ENCODE data around the gene IGSF21.

DNA sequence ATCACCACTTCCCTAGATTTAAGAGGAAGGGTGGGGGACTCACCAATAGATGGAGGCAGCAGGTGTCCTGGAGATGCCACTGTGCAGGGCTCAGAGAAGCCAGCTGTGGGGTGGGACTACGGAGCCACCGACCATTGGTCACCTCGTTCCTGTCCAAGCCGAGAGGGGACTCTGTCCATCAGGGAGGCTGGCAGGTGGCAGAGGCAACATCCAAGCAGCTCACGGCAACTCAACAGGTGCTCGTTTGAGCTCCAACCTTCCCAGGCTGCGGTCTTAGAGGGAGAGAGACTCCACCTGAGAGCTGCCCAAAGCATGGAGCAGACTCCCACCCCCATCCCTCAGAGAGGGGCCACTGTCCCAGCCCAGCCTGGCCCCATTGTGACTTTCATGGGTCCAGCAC lies 71.4 kb downstream of the IGSF21 start:
- no peak for TF ChIP-seq EZH2phosphoT487 (IDR thresholded peaks at IDR 0.05; ENCODE audit: borderline replicate concordance, low read length)
- TF ChIP-seq, protein P1, sequence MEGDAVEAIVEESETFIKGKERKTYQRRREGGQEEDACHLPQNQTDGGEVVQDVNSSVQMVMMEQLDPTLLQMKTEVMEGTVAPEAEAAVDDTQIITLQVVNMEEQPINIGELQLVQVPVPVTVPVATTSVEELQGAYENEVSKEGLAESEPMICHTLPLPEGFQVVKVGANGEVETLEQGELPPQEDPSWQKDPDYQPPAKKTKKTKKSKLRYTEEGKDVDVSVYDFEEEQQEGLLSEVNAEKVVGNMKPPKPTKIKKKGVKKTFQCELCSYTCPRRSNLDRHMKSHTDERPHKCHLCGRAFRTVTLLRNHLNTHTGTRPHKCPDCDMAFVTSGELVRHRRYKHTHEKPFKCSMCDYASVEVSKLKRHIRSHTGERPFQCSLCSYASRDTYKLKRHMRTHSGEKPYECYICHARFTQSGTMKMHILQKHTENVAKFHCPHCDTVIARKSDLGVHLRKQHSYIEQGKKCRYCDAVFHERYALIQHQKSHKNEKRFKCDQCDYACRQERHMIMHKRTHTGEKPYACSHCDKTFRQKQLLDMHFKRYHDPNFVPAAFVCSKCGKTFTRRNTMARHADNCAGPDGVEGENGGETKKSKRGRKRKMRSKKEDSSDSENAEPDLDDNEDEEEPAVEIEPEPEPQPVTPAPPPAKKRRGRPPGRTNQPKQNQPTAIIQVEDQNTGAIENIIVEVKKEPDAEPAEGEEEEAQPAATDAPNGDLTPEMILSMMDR (IDR thresholded peaks at IDR 0.05; ENCODE audit: low read depth, low read length, poor library complexity, severe bottlenecking) = no peak
